Lower leg skin (tissue), 4 donors: Measurements from ENCODE around the gene USF2. TPM values are rescaled to one million over a fixed set of nuclear protein-coding genes. Genes with fewer than 3 reads are reported as not detected.

Experiments used
- DNase-seq, 2 donors: peaks; one replicate each; pipeline ENCODE4 v3.0.0-alpha.2; 2019; ENCODE audit warnings: low spot score in 2 of 2
- H3K4me3 ChIP-seq: fragments of 200-600 bp; sonication (generic); 2 replicates; pipeline ENCODE4 v1.5.1; 2017; ENCODE audit warnings: mild to moderate bottlenecking, low read depth; ENCODE audit not compliant: poor library complexity, severe bottlenecking
- CTCF ChIP-seq, 3 donors: fragments of 450-650 bp; IDR thresholded peaks; one replicate each; pipeline ENCODE4 v1.5.1; 2016; ENCODE audit warnings: antibody characterized with exemption in 3 of 3, mild to moderate bottlenecking in 3 of 3, moderate library complexity in 2 of 3
- POLR2A ChIP-seq, 2 donors: fragments of 450-650 bp; IDR thresholded peaks; one replicate each; pipeline ENCODE4 v1.6.1; 2016 to 2017; ENCODE audit warnings: antibody characterized with exemption in 2 of 2, mild to moderate bottlenecking in 1 of 2, moderate library complexity in 1 of 2
- WGBS, 2 donors: methylation state at CpG; one replicate each; pipeline ENCODE4 v1.1.5; 2018; 5-methylcytosine and 5-hydroxymethylcytosine counted together
- intact Hi-C: fragments of 100-400 bp; cut with DNase I; formaldehyde crosslinking; loops from one replicate; pipeline ENCODE4 v1.15.0; 2023; ENCODE audit warnings: low total_unique reads
- total RNA-seq, 4 donors: library from RNA; depleted of rRNA; stranded (reverse); fragments of >200 nt; gene quantifications; one replicate each; pipeline ENCODE4 v1.1.0, GENCODE V29; 2016

Gene USF2
- total RNA-seq, 4 donors from 2014 or later, result 95.9 to 126 (median 120) TPM

GRCh38 chr19:35299523-35300338 is 31.0 kb downstream of the USF2 start:
- intact Hi-C loops, result no loop called here
- no peak for DNase-seq
- TF ChIP-seq CTCF (IDR thresholded peaks at IDR 0.05) (no peak), POLR2A (IDR thresholded peaks at IDR 0.05) (no peak)
- 58 to 75% methylated on average over 15 to 39 of the region's 55 CpGs for WGBS, 2 donors
- H3K4me3 ChIP-seq, result no peak overlapping the region

DNA sequence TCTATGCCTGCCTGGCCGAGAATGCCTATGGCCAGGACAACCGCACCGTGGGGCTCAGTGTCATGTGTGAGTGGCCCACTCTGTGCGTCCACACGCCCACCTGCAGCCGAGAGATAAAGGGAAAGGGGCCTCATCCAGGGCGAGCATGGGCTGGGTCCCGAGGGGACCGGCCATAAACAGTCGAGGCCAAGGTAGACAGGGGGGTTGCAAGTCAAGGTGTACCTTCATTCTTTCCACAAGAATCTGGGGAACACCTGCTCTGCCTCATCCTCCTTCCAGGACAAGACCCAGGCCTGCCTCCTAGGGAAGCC is 31.5 kb downstream of the USF2 start:
- WGBS, 2 donors, result 79 to 83% methylated on average over 10 of the region's 10 CpGs
- intact Hi-C loops, result no loop called here
- TF ChIP-seq POLR2A (IDR thresholded peaks at IDR 0.05) (no peak), CTCF (IDR thresholded peaks at IDR 0.05) (no peak)

GRCh38 chr19:35301961-35302360 is 33.2 kb downstream of the USF2 start:
- intact Hi-C loops, result no loop called here
- WGBS, 2 donors, result 93 to 96% methylated on average over 2 of the region's 2 CpGs
- no peak for DNase-seq
- H3K4me3 ChIP-seq, result no peak overlapping the region
- TF ChIP-seq POLR2A (IDR thresholded peaks at IDR 0.05) (no peak), CTCF (IDR thresholded peaks at IDR 0.05) (no peak)

More for the DNA sequence above, 31.5 kb downstream of the USF2 start:
- no peak for DNase-seq
- H3K4me3 ChIP-seq, result no peak overlapping the region

DNA sequence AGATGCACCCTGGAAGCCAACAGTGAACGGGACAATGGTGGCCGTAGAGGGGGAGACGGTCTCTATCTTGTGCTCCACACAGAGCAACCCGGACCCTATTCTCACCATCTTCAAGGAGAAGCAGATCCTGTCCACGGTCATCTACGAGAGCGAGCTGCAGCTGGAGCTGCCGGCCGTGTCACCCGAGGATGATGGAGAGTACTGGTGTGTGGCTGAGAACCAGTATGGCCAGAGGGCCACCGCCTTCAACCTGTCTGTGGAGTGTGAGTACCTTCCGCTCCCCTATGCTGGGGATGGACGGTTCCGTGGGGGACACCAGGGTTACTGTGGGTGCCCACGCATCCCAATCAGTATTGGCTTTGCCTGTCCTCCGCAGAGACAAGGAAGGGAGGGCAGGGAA is 33.7 kb downstream of the USF2 start:
- no peak overlapping the region for H3K4me3 ChIP-seq
- intact Hi-C loops, result no loop called here
- no peak for DNase-seq
- WGBS, 2 donors, result 81 to 85% methylated on average over 14 to 16 of the region's 16 CpGs
- TF ChIP-seq CTCF (IDR thresholded peaks at IDR 0.05), result no peak
- TF ChIP-seq POLR2A (IDR thresholded peaks at IDR 0.05), result no peak

DNA sequence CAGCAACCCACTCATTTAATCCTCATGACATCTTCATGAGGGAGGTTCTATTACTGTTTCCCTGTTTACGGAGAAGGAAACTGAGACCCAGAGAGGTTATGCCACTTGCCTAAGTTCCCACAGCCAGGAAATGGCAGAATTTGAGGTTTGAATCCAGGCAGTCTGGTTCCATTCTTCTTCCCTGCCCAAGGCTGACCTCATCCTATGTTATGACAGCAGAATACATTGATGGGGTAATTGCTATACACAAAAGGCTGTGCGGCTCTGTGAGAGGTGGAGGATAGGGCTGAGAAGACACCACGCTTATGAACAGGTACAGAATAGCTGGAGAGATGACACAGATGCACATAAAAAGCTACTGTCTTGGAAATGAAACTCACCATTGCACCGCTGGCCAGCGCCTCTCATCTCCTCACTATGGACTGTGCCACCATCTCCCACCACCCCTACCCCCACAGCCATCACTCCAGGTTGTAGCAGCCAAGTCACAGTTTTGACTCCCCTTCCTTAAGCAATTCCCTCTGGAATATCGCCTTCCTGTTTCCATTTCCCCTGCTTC is 34.7 kb downstream of the USF2 start:
- no peak for DNase-seq
- intact Hi-C loops, result no loop called here
- no peak for TF ChIP-seq POLR2A (IDR thresholded peaks at IDR 0.05)
- 83 to 85% methylated on average over 6 of the region's 6 CpGs for WGBS, 2 donors
- no peak overlapping the region for H3K4me3 ChIP-seq

- 85 to 86% methylated on average over 11 of the region's 11 CpGs for WGBS, 2 donors
- intact Hi-C loops, result no loop called here
- H3K4me3 ChIP-seq, result no peak overlapping the region
- no peak for DNase-seq
- TF ChIP-seq CTCF (IDR thresholded peaks at IDR 0.05), result no peak
- no peak for TF ChIP-seq POLR2A (IDR thresholded peaks at IDR 0.05)
Observed at GRCh38 chr19:35304036-35304435, 35.3 kb downstream of the USF2 start.
